Measurements from ENCODE around the gene SUMO4. TPM values are rescaled to one million over a fixed set of nuclear protein-coding genes. Genes with fewer than 3 reads are reported as not detected.

The SUMO4 gene
- total RNA-seq, 1 donor from 2014 or later = 3.6 TPM

DNA sequence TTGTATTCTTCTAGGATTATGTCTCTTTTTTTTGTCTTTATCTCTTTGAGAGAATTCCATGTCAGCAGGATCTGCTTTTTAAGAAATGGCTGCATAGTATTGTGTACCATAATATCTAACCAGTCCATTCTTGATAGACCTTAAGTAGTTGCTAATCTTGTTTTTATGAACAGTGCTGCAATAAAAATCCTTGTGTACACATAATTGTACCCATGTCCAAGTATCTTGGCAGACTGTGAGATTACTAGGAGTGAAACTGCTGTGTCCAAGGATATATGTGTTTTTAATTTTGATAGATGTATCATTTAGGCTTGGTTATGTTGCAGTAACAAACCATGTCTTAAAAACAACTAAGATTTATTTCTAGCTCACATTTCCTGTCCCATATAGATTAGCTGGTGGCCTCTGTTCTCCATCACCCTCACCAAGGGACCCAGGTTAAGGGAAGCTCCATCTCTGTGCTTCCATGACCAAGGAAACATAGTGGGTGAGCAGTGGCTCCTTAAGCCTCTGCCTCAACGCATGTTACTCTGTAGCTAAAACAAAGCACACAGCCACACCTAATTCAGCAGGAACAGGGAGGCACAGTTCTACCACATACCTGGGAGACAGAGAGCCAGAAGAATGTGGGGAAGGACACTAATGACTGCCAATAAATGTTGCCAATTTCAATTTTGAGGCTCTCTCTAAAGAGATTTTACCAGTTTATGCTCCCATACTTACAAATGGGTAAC is 12.1 kb upstream of the SUMO4 start:
- Mint-ChIP-seq H3K4me3 (ENCODE audit: low read depth) (no peak overlapping the region), H3K4me1 (ENCODE audit: low read depth) (peaks cover 17% of the 10 kb centered on the region), H3K9me3 (ENCODE audit: low read depth) (no peaks in the 10 kb centered on the region), H3K27me3 (no peaks in the 10 kb centered on the region), H3K36me3 (ENCODE audit: insufficient read depth) (peaks cover 15% of the 10 kb centered on the region), H3K27ac (peak overlapping the region; percentile 76)
- TF ChIP-seq, protein P1, sequence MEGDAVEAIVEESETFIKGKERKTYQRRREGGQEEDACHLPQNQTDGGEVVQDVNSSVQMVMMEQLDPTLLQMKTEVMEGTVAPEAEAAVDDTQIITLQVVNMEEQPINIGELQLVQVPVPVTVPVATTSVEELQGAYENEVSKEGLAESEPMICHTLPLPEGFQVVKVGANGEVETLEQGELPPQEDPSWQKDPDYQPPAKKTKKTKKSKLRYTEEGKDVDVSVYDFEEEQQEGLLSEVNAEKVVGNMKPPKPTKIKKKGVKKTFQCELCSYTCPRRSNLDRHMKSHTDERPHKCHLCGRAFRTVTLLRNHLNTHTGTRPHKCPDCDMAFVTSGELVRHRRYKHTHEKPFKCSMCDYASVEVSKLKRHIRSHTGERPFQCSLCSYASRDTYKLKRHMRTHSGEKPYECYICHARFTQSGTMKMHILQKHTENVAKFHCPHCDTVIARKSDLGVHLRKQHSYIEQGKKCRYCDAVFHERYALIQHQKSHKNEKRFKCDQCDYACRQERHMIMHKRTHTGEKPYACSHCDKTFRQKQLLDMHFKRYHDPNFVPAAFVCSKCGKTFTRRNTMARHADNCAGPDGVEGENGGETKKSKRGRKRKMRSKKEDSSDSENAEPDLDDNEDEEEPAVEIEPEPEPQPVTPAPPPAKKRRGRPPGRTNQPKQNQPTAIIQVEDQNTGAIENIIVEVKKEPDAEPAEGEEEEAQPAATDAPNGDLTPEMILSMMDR (IDR thresholded peaks at IDR 0.05; ENCODE audit: unreplicated experiment) = no peak
- no peak for DNase-seq (ENCODE audit: low spot score, unreplicated experiment)

DNA sequence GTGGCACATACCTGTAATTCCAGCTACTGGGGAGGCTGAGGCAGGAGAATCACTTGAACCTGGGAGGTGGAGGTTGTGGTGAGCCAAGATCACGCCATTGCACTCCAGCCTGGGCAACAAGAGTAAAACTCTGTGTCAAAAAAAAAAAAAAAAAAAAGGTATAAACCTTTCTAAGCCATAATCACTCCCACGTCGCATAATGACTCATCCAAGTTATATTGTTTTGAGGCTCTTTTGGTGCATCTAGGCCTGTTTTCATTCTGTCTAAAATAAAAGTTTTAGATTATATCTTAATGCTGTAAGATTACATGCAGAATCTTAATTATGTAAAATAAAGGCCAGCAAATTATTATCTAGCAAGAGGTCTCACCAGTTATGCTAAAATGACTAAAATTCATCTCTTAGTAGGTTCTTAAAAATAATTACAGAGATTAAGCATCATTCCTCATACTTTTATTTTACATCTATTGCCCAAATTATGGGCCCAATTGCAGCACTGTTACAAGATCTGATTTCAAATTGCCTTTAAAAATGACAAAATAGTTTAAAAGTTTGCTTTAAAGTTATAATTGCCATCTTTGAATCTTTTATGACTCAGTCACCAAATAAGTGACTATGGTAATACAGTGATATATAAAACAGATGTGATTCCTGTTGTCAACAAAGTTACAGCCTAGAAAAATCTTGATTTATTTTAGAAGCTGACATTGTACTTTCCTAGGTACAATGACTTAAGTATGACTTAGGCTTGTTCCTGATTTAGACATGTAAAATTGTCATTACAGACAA is 10.4 kb upstream of the SUMO4 start:
- Mint-ChIP-seq H3K27ac (no peak overlapping the region), H3K4me1 (ENCODE audit: low read depth) (peaks cover 9% of the 10 kb centered on the region), H3K27me3 (no peaks in the 10 kb centered on the region), H3K36me3 (ENCODE audit: insufficient read depth) (peaks cover 10% of the 10 kb centered on the region), H3K9me3 (ENCODE audit: low read depth) (no peaks in the 10 kb centered on the region), H3K4me3 (ENCODE audit: low read depth) (no peak overlapping the region)
- TF ChIP-seq, protein P1 (IDR thresholded peaks at IDR 0.05; ENCODE audit: unreplicated experiment) = no peak
- no peak for DNase-seq (ENCODE audit: low spot score, unreplicated experiment)

DNA sequence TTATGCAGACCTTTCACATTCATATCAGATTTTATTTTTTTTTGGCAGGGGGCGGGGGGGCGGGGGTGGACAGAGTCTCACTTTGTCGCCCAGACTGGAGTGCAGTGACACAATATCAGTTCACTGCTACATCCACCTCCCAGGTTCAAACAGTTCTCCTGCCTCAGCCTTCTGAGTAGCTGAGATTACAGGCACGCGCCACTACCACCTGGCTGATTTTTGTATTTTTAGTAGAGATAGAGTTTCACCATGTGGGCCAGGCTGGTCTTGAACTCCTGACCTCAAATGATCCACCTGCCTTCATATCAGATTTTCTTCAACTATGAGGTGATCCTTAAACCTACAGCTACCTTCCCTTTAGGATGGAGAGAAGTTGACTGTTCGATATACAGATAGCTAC is 8.0 kb upstream of the SUMO4 start:
- TF ChIP-seq, protein P1 (IDR thresholded peaks at IDR 0.05; ENCODE audit: unreplicated experiment) = no peak
- Mint-ChIP-seq H3K27ac (no peak overlapping the region), H3K4me1 (ENCODE audit: low read depth) (peaks cover 11% of the 10 kb centered on the region), H3K9me3 (ENCODE audit: low read depth) (peaks cover 10% of the 10 kb centered on the region), H3K27me3 (no peaks in the 10 kb centered on the region), H3K36me3 (ENCODE audit: insufficient read depth) (peaks cover 22% of the 10 kb centered on the region), H3K4me3 (ENCODE audit: low read depth) (no peak overlapping the region)
- no peak for DNase-seq (ENCODE audit: low spot score, unreplicated experiment)

DNA sequence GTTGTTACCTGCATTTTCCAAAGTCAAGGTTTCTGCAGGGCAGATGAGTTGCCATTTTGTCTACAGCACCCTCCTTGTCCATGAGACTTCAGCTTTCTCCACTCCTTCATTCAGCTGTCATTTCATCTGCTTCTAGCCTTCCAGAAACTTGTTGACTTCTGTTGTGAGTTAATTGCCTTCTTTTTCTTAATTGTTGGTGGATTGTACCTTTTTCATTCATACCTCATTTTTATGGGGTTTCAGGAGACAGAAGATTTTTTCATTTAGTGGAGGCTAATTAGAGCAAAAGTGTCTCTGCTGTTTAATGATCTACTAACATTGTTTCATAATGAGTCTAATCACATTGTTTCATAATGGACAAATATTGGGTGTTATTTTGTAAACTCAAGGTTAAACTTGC is 7.5 kb upstream of the SUMO4 start:
- Mint-ChIP-seq H3K4me1 (ENCODE audit: low read depth) (peaks cover 12% of the 10 kb centered on the region), H3K36me3 (ENCODE audit: insufficient read depth) (peaks cover 24% of the 10 kb centered on the region), H3K9me3 (ENCODE audit: low read depth) (peaks cover 10% of the 10 kb centered on the region), H3K27me3 (no peaks in the 10 kb centered on the region), H3K27ac (no peak overlapping the region), H3K4me3 (ENCODE audit: low read depth) (no peak overlapping the region)
- TF ChIP-seq, protein P1 (IDR thresholded peaks at IDR 0.05; ENCODE audit: unreplicated experiment) = no peak
- DNase-seq (ENCODE audit: low spot score, unreplicated experiment) = no peak

DNA sequence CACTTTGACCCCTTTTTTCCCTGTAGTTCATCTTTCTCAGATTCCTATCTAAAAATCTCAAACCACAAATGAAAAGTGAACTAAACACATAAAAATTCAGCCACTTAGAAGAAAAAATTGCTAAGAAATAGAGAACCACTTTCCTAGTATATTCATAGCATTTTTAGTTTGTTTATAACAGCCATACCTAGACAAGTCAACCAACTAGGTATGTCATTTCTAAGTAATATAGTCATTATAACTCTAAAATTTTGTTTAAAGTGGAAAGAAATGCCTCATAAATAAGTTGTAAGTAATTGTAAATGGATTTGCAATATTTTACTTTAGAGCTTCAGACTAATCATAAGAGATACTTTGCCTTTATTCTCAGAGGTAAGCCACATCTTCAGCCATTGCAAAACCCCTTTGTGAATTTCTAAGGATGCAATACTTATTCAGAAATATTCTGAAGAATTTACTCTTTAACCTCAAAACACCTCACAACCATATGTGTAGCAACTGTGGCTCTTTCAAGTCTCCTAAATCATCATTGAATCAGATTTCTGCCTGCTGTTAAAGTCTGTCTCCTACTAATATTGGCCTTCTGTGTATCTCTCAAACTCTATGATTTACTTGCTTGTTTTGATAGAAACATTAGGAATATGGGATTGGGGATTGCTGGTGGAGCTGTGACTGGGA is 6.9 kb upstream of the SUMO4 start:
- TF ChIP-seq, protein P1 (IDR thresholded peaks at IDR 0.05; ENCODE audit: unreplicated experiment) = no peak
- peaks cover 27% of the 10 kb centered on the region for H3K36me3 Mint-ChIP-seq (ENCODE audit: insufficient read depth)
- no peak overlapping the region for H3K4me3 Mint-ChIP-seq (ENCODE audit: low read depth)
- no peaks in the 10 kb centered on the region for H3K27me3 Mint-ChIP-seq
- peaks cover 8% of the 10 kb centered on the region for H3K4me1 Mint-ChIP-seq (ENCODE audit: low read depth)
- no peak overlapping the region for H3K27ac Mint-ChIP-seq
- peaks cover 10% of the 10 kb centered on the region for H3K9me3 Mint-ChIP-seq (ENCODE audit: low read depth)
- DNase-seq (ENCODE audit: low spot score, unreplicated experiment) = no peak

All from progenitor cell of endocrine pancreas (in vitro differentiated cells).